Mesothelial cell of epicardium (in vitro differentiated cells): Measurements from ENCODE around the gene CLCN1. TPM values are rescaled to one million over a fixed set of nuclear protein-coding genes. Genes with fewer than 3 reads are reported as not detected.
"Not testable (repeated sequence)": the region's sequence is repeated elsewhere in the genome, so short reads cannot be mapped to it uniquely, and the experiment has no call there.

Experiments used
- DNase-seq, 2 experiments: peaks; one replicate each; pipeline ENCODE4 v3.0.0; 2021; ENCODE audit warnings: low spot score in 2 of 2; ENCODE audit not compliant: unreplicated experiment in 2 of 2
- H3K27ac Mint-ChIP-seq: 2 replicates; pipeline ENCODE4 v1.8.0; 2021; ENCODE audit warnings: mixed read lengths
- H3K27me3 Mint-ChIP-seq: 2 replicates; pipeline ENCODE4 v1.8.0; 2021; ENCODE audit warnings: low read depth, mixed read lengths
- H3K36me3 Mint-ChIP-seq: 2 replicates; pipeline ENCODE4 v1.8.0; 2021; ENCODE audit warnings: mixed read lengths
- H3K4me1 Mint-ChIP-seq: 2 replicates; pipeline ENCODE4 v1.8.0; 2021; ENCODE audit warnings: mixed read lengths
- H3K4me3 Mint-ChIP-seq: 2 replicates; pipeline ENCODE4 v1.8.0; 2021; ENCODE audit warnings: mild to moderate bottlenecking, moderate library complexity, mixed read lengths
- H3K9me3 Mint-ChIP-seq: 2 replicates; pipeline ENCODE4 v1.8.0; 2021; ENCODE audit warnings: mixed read lengths
- CTCF ChIP-seq: fragments of 200-600 bp; sonication (generic); IDR thresholded peaks from one replicate; pipeline ENCODE4 v1.5.0; 2021; ENCODE audit warnings: antibody characterized with exemption; ENCODE audit not compliant: unreplicated experiment
- total RNA-seq: library from RNA; stranded (reverse); gene quantifications from 3 replicates; pipeline ENCODE4 v1.2.1, GENCODE V29; 2021

The CLCN1 gene
- total RNA-seq, 1 donor from 2014 or later = 0.16 TPM

DNA sequence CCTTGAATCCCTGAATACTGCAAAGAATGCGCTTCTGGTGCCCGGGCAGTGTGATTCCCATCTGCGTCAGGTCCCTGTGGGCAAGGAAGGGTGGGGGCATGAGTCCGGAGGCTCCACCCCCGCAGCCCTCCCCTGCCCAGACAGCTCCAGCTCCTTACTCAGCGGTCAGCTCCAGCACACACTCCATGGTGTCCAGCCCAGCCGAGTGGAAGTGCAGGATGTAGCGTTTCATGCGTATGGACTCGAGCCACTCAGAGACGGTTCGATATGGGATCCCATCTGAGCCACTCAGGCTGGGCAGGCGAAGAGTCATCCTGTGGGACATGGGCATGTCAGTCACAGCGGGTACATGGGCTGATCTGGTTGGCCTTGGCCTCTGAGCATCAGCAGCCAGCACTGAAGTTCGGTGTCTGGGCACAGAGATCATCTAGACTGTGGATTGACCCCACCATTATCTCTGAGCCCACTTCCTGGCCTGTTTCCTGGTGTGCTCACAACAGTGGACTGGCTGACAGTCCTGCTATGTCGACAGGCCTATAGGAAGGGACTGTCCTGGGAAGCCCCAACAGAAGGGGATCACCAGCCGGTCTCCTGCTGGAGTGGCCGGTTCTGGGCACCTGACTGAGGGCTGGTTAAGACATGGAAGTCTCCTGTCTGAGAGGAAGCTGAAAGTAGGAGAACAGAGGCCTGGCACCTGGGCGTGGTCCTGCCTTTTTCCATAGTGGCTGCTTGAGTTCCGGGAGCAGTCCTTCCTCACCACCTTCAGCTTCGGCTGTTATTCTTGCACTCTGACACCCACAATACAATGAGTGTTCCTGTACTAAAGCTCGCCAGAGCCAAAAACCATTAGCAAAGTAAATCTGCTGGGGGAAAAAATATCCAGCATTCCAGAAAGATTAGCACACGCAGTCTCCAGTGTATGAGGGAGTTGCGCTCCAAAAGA is 75.8 kb downstream of the CLCN1 start:
- Mint-ChIP-seq H3K4me3 (no peak overlapping the region), H3K9me3 (no peaks in the 10 kb centered on the region), H3K27me3 (no peaks in the 10 kb centered on the region), H3K4me1 (peaks cover 16% of the 10 kb centered on the region), H3K36me3 (peaks cover 32% of the 10 kb centered on the region), H3K27ac (peak overlapping the region; percentile 94)
- TF ChIP-seq CTCF = no peak
- no peak for DNase-seq

GRCh38 chr7:143392427-143392826 is 76.5 kb downstream of the CLCN1 start:
- peaks cover 32% of the 10 kb centered on the region for H3K36me3 Mint-ChIP-seq

DNA sequence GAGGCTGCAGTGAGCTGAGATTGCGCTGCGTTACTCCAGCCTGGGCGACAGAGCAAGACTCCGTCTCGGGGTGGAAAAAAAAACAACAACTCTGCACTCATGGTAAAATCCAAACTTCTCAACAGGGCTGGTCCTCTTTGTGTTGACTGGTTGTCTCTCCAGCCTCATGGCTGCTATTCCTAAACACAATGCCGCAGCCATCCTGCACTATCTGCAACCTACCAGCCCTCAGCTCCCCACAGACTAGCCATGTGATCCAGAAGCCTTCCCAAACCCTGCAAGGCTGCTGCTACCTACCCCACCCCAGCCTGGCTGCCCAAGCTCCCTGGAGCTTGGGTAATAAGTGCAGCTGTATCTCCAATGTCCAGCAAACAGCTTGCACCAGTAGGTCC is 77.0 kb downstream of the CLCN1 start:
- Mint-ChIP-seq H3K4me3 (no peak overlapping the region), H3K36me3 (peaks cover 35% of the 10 kb centered on the region), H3K27ac (peak overlapping the region; percentile 21), H3K9me3 (no peaks in the 10 kb centered on the region), H3K27me3 (no peaks in the 10 kb centered on the region), H3K4me1 (peaks cover 16% of the 10 kb centered on the region)
- DNase-seq = no peak
- TF ChIP-seq CTCF = no peak

More at GRCh38 chr7:143392427-143392826, 76.5 kb downstream of the CLCN1 start:
- peaks cover 16% of the 10 kb centered on the region for H3K4me1 Mint-ChIP-seq
- H3K9me3 Mint-ChIP-seq, H3K4me3 Mint-ChIP-seq, DNase-seq, H3K27me3 Mint-ChIP-seq: not testable (repeated sequence)
- H3K27ac Mint-ChIP-seq = peak overlapping the region; percentile 94

GRCh38 chr7:143393267-143394041 is 77.5 kb downstream of the CLCN1 start:
- Mint-ChIP-seq H3K9me3 (no peaks in the 10 kb centered on the region), H3K27ac (peak overlapping the region; percentile 21), H3K4me1 (peaks cover 16% of the 10 kb centered on the region), H3K36me3 (peaks cover 36% of the 10 kb centered on the region), H3K4me3 (no peak overlapping the region), H3K27me3 (no peaks in the 10 kb centered on the region)
- no peak for DNase-seq
- no peak for TF ChIP-seq CTCF

DNA sequence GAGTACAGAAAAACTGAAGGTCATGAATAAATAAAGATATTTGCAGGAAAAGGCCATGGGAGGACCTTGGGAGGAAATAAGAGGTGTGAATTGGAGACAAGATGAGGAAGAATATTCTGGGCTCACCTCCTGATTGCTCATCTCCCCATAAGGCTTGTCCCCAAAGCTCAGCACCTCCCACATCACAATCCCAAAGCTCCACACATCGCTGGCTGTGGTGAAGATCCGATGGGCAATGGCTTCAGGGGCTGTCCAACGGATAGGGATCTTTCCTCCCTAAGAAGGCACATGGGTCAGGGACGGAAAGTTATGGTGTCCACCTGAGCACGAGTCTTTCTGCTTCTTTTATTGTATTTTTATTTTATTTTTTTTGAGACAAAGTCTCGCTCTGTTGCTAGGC is 78.2 kb downstream of the CLCN1 start:
- Mint-ChIP-seq H3K9me3 (no peaks in the 10 kb centered on the region), H3K27ac (peak overlapping the region; percentile 12), H3K36me3 (peaks cover 36% of the 10 kb centered on the region), H3K4me3 (no peak overlapping the region), H3K27me3 (no peaks in the 10 kb centered on the region), H3K4me1 (peaks cover 16% of the 10 kb centered on the region)
- no peak for DNase-seq
- TF ChIP-seq CTCF = no peak

GRCh38 chr7:143394777-143395176 is 78.9 kb downstream of the CLCN1 start:
- Mint-ChIP-seq H3K36me3 (peaks cover 30% of the 10 kb centered on the region), H3K27me3 (no peaks in the 10 kb centered on the region), H3K4me3 (no peak overlapping the region)

More at GRCh38 chr7:143394777-143395176, 78.9 kb downstream of the CLCN1 start:
- Mint-ChIP-seq H3K27ac (no peak overlapping the region), H3K9me3 (no peaks in the 10 kb centered on the region), H3K4me1 (peaks cover 16% of the 10 kb centered on the region)
- DNase-seq = no peak
- no peak for TF ChIP-seq CTCF
